ENCODE measurements around the gene HAUS7.

The HAUS7 gene

GRCh38 chrX:153455571-153455970 is 14.8 kb downstream of the HAUS7 start:
- DNase-seq (ENCODE audit: low read depth): no peak

- DNase-seq (ENCODE audit: low read depth): no peak
These were observed 15.3 kb downstream of the HAUS7 start for GRCh38 chrX:153454901-153455550.

DNA sequence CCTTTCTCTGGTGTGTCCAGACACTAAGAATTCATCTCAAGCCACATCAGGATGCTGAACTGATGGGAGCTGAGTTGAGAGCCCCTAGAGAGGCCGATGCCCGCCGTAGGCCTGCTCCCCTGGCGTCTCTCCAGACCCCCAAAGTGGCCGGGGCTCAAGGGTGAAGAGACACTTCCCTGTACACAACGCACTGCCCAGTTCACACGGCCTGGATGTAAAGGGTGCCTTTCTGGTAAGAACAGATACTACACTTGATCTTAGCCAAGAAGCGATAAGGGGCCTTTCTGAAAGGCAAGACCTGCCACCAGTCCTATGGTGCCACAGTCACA is 19.5 kb downstream of the HAUS7 start:
- no peak for DNase-seq (ENCODE audit: low read depth)

DNA sequence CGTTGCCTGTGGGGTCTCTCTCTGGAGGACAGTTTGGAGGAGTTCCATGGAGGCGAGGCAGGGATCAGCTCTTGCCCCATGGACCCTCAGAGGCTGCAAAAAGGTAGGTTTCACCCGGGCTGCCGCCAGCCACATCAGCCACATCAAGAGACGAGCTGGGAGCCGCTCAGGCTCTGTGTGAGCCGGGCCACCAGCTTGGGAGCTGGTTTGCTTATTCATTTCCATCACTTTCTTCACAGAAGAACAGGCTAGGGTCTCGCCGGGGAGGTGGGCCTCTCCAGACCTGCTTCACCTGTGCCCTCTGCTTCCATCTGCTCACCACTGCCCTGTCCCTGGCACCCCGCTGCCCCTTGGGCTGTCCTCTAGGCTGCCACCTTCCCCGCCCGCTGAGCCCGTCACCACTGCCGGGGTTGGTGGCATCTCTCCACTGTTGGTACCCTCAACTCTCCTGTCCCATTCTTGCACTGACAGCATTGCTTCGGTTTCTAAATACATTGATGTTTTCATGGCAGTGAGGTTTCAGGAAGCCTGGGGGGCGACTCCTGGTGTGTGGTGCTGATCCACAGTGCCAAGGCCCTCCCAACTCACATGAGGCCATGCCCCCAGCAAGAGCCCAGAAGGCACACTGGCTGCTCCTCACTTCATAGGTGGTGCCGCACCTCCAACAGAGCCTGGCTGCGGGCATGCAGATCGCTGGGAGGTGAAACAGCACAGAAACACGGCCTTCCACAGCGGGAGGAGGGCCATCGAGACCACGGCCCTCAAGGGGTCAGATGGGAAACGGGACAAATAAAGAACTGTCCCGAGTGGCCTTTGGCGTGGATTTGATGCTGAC is 20.0 kb downstream of the HAUS7 start:
- no peak for DNase-seq (ENCODE audit: low read depth)

DNA sequence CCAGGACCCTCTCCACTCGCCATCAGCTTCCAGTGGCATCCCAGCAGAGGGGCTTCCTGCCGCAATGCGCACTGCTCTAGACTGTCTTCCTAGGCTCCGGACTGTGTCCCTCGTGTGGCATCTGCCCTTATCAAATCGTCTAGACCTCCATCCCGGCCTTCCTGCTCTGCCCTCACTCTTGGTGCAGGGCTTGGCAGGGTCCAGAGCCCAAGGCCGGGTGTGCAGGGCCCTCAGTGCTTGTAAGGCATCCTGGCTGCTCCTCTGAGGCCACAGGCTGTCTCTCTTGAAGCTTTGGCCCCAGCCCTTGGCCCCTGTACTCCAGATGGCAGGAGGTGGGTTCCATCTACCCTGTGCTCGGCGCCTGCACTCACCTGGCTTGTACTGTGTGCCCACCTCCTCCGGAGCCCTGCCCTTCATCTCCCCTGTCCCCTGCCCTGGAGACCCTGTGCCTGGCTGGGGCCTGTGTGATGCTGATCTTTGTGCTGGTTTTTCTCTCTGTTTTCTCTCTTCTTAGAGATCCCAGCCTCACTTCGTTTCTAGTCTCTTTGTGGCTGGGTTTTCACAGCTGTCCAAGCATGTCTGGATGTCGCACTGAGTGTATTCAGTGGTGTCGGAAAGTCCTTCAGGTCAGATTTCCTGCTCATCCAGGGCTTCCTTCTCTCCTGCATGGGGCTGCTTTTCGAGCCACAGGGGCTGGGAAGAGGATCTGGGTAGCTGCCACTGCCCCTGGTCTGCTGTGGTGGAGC is 20.8 kb downstream of the HAUS7 start:
- no peak for DNase-seq (ENCODE audit: low read depth)

DNA sequence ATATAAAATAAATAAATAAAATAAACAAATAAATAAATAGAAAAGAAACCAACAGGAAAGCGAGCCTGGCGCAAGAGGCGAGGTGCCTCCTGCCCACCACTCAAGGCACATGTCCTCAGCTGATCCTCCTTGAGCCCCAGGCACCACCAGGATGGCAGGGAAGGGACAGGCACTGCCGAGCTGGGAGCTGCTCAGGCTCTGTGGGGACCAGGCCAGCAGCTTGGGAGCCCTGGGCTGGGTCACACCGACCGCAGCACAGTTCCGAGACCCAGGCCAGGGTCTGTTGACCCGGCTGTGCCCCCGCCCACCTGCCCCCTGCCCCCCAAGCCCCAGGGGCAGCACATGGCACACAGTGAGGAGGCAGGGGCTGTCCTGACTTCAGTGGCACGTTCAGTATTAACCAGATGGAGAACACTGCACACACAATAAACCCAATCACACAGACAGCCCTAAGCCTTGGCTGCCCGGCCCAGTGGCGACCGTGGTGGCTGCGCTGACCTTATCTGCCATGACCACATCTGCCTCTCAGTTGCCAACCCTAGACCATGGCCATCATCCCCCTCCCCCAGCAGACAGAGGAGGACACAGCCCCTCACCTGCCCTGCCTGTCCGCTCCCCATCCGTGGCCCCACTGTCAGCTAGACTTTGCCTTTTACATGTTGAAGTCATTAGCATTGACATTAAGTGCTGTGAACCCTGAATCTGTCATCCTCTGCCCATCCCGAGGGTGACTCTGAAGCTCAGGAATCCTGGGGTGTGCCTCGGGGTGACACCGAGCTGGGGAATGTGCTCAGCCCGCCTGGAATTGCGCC is 21.6 kb downstream of the HAUS7 start:
- DNase-seq (ENCODE audit: low read depth): no peak

- DNase-seq (ENCODE audit: low read depth): no peak
These were observed 22.8 kb downstream of the HAUS7 start for GRCh38 chrX:153447581-153447960.

DNA sequence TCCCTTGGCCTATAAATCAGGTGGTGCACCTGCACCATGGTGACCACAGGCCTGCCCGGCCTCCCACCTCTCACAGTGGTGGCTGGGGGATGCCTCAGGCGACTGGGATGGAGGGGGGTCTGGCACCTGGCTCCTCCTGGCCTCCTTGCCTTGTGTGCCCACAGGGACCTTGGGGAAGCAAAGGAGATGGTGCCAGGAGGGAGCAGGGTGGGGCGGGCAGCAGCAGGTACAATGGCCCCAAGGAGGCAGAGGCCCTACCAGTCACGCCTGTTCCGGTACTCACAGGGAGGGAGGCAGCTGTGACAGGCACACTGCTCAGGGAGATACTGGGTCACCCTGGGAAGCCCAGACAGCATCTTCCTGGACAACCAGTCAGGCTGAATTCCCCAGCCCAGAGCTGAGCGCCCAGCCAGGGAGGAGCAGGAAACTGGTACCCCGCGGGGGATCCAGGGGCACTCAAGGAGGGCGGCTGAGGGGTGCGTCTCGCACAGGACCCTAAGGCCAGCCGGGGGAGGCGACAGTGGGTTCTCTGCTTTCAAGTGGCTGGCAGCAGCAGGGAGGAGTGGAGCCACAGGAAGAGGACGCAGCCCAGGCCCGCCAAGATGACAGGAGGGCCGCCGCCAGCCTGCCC is 23.3 kb downstream of the HAUS7 start:
- no peak for DNase-seq (ENCODE audit: low read depth)

DNA sequence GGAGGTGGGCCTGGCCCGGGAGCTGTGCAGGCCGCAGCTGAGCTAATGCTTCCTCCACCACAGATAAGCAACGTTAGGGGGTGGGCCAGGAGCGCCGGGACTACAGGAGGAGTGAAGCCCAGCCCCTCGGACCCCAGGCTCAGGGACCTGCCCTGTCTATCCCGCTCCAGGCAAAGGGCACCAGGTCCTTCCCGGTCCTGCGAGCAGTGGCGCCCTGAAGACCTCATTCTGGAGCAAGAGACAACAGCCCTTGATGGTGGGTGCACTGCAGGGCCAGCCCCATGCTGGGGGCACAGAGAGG is 23.8 kb downstream of the HAUS7 start:
- no peak for DNase-seq (ENCODE audit: low read depth)

DNA sequence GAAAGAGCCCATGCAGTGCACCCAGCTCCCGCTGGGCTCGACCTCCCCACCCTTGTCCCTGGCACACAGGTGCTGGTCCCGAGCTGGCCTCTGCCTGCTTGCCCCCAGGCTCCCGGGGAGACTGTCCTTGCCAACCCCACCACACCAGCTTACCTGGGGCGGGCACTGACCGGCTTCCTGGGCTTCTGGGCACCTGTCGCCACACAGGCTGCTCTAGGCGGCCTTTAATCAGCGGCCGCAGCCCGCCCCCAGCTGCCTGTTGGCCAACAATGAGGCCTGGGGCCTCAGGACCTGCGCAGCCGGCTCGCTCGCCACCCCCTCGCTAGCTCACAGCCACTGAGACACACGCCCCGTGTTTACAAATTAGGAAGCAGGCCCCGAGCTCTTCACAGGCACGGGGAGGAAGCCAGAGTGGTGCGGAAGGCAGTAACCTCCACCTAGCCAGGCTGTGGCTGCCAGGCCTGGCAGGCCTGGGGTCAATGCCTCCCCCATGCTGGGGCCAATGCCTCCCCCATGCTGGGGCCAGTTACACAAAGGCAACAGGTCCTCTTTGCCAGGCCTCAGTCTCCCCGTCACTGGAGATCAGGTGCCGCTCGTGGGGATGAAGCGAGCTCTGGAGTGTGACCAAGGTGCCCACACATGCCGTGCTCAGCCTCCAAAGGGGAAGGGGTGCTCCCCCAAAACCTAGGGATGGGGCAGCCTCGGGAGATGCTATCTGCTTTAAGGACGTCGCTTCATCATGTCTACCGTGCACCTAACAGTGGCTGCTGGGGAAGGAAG is 24.3 kb downstream of the HAUS7 start, which contains the start of gene TREX2:
Gene TREX2 (minus strand): TSS at position 201 of the 780 bp plus-strand sequence. CDS start 626 bp downstream, outside the sequence.
- no peak for DNase-seq (ENCODE audit: low read depth)

DNA sequence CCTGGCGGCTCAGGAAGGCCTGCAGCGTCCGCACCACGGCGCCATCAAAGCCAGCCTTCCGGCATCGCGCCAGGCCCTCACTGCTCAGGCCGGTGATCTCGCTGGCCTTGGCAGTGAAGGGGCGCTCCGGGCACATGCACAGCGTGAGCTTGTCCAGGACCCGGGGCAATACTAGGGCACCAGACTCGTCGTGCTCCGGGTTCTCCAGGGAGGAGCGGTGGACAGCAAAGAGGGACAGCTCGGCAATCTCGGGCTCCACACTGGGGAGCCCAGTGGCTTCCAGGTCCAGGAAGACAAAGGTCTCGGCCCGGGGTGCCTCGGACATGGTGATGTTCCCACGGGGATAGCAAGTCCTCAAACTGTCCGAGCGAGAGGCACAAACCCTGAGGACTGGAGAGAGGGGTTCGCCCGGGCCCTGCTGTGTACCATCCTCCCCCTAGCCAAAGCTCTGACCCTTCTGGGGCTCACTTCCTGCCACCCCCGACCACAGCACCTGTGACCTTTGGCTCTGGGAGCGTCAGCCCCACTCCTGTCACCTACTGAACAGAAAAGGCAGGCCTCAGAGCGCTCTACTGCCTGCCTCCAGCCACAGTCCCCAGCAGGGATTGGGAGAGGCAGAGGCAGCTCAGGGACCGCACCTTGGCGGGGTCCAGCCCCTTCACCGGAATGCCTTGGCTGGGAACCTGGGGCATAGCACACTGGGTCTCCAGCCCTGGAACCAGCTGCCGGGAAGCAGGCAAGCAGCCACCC is 25.1 kb downstream of the HAUS7 start:
- no peak for DNase-seq (ENCODE audit: low read depth)

DNA sequence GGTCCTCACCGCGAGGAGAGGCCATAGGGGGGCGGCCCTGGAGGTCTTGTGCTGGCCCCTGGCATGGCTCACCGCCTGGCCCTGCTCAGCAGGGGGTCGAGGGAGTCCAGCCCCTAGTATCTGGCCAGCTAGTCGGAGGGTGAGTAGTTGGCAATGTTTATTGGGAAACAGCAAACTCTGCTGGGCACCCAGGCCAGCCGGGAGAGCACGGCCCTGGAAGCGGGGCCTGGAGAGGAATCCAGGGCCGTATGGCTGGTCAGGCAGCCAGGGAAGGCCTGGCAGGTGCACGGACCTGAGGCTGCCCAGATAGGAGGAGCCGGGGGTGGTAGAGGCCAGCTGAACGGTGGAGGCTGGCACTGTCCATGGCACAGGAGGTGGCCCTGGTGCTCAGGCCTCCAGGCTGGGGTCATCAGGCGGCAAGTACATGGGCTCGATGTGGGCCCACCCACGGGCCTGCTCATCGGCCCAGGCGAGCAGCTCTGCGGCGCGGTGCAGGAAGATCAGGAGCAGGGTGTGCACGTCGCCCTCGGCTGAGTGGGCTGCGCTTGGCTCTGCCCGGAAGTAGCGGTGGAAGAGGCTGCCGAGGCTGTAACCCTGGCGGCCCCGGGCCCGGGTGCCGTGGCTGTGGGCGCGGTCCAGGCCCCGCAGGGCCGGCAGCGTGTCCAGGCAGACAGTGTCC is 25.9 kb downstream of the HAUS7 start:
- DNase-seq (ENCODE audit: low read depth): no peak

DNA sequence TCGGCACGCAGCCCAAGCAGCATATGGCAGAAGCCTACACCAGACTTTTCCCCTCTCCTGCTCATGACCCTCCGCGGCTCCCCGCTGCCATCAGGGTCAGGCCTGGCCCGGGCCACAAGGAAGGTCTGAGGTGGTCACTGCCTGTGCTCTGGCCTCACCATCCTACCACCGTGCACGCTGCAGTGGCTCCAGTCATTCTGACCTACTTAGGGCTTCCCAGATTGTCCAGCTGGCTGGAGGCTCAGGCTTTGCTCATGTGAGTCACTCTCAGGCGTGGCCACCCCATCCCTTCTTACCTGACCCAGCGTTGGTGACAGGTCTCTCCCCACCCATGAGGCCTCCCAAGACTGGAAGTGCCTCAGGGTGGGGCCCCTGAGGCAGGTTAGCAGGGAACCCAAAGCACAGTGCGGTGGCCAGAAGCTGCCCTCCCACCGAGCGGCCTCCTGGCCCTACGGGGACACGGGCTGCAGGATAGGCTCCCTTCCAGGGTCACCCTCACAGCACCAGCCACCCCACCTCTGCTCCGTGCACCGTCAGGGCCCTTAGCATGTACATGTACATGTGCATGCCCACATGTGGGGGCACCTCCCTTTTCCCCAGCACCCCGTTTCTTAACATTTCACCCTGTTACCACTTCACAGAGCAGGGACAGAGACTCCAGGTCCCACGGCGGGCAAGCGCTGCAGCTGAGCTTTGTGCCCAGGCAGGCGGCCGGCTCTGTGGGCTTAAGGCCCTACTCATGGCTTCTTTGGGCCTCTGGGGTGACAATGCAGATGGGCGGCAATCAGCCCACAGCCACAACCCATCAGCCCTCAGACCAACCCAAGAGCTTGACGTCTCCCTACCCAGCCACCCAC is 26.7 kb downstream of the HAUS7 start:
- no peak for DNase-seq (ENCODE audit: low read depth)

DNA sequence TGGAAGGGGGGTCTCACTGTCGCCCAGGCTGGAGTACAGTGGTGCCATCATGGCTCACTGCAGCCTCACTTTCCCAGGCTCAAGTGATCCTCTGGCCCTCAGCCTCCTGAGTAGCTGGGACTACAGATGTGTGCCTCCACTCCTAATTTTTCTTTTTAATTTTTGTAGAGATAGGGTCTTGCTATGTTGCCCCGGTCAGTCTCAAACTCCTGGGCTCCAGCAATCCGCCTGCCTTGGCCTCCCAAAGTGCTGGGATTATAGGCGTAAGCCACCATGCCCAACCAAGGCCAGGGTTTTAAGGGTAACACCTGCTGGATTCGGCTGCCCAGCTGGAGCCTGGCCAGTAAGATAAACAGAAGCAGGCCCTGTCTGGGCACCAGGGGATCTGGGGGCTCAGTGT is 27.9 kb downstream of the HAUS7 start:
- DNase-seq (ENCODE audit: low read depth): no peak

DNA sequence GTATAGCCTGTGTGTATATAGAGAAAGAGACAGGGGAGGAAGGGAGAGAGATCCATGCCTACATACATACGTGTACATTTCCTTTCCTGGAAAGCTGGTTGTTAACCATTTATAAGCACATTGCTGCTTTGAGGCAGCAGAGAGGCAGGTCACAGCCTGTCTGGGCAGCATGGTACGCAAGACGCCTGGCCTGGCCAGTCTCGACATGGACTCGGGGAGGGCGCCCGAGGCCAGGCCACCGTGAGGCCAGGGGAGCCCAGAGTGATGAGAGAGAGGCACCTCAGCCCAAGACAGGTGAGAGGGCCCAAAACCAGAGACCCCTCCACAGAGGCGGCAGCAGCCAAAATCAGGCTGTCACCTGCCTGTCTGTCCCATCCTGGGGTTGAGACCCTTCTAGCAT is 28.4 kb downstream of the HAUS7 start:
- DNase-seq (ENCODE audit: low read depth): no peak

- no peak for DNase-seq (ENCODE audit: low read depth)
These were observed 29.1 kb downstream of the HAUS7 start for GRCh38 chrX:153441296-153441695.

DNA sequence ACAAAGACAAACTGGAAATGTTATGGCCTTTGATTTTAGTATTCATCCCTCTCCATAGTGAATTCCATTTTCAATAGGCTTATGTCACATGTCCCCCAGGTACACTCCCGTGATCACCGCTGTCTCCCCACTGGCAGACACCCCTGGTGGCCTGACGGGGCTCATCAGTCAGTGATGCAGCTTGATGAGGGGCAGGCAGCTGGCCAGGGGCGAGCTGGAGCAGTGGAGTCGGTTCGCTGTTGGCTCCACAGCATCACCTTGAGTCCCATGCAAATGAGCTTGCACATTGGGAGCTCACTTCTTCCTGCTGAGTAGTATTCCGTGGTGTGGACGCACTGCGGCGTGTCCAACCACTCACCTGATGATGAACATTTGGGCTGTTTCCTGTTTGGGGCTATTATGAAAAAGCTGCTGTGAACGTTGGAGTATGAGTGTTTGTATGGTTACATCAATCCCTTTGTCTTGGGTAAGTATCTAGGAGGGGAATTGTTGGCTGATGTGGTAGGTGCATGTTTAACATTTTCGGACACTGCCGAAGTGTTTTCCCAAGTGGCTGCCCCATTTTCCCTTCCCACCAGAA is 29.7 kb downstream of the HAUS7 start:
- DNase-seq (ENCODE audit: low read depth): no peak

DNA sequence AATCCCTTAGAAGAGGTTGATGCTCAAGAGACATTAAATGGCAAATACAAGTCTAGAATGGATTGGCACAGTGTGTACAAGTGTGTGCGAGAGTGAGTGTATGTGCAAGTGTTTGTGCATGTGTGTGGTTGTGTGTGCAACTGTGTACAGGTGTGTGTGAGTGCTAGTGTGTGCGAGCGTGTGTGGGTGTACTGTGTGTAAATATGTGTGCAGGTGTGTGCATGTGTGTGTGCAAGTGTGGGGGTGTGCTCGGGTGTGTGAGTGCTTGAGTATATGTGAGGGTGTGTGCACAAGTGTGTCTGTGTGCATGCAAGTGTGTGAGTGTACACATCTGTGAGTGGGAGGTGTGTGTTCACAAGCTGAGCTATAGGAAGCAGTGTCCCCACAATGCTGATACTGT is 30.4 kb downstream of the HAUS7 start:
- no peak for DNase-seq (ENCODE audit: low read depth)
